DOHH2 (cell line): ENCODE results near the gene GLRX3.

Experiments used
- H3F3A ChIP-seq: fragments of 200-600 bp; sonication (generic), shearing (Covaris generic); 2 replicates; pipeline ENCODE4 v1.6.0; 2016; ENCODE audit warnings: antibody characterized with exemption, mild to moderate bottlenecking; ENCODE audit not compliant: control insufficient read depth, insufficient read depth
- H3K27ac ChIP-seq: fragments of 200-600 bp; sonication (generic); 2 replicates; pipeline ENCODE4 v1.5.1; 2014; ENCODE audit warnings: low read depth, mild to moderate bottlenecking, low read length, moderate library complexity
- H3K27me3 ChIP-seq: fragments of 200-600 bp; sonication (generic); 2 replicates; pipeline ENCODE4 v1.6.1; 2014; ENCODE audit warnings: mild to moderate bottlenecking, low read length, mixed read lengths; ENCODE audit not compliant: control insufficient read depth
- H3K36me3 ChIP-seq: fragments of 200-600 bp; sonication (generic); 2 replicates; pipeline ENCODE4 v1.6.1; 2014; ENCODE audit warnings: mild to moderate bottlenecking, low read length, moderate library complexity, mixed read lengths; ENCODE audit not compliant: control insufficient read depth
- H3K4me1 ChIP-seq: fragments of 200-600 bp; sonication (generic); 2 replicates; pipeline ENCODE4 v1.6.1; 2014; ENCODE audit warnings: mild to moderate bottlenecking, low read length, mixed read lengths; ENCODE audit not compliant: control insufficient read depth
- H3K4me2 ChIP-seq: fragments of 200-600 bp; sonication (generic); 2 replicates; pipeline ENCODE4 v1.6.0; 2014; ENCODE audit warnings: mild to moderate bottlenecking, low read length, moderate library complexity
- H3K4me3 ChIP-seq: fragments of 200-600 bp; sonication (generic); 2 replicates; pipeline ENCODE4 v1.5.1; 2014; ENCODE audit warnings: mild to moderate bottlenecking, low read length, mixed read lengths
- H3K79me2 ChIP-seq: fragments of 200-600 bp; sonication (generic); 2 replicates; pipeline ENCODE4 v1.6.1; 2014; ENCODE audit warnings: mild to moderate bottlenecking, low read length, mixed read lengths; ENCODE audit not compliant: control insufficient read depth
- H3K9me2 ChIP-seq: fragments of 200-600 bp; sonication (generic); replicated peaks from 2 replicates; pipeline ENCODE4 v1.6.1; 2014; ENCODE audit warnings: mild to moderate bottlenecking, low read length, mixed read lengths; ENCODE audit not compliant: control insufficient read depth
- H3K9me3 ChIP-seq: fragments of 200-600 bp; sonication (generic); 2 replicates; pipeline ENCODE4 v1.6.1; 2014; ENCODE audit warnings: antibody characterized with exemption, low read length, mixed read lengths; ENCODE audit not compliant: control insufficient read depth, insufficient read depth
- H4K20me1 ChIP-seq: fragments of 200-600 bp; sonication (generic); 2 replicates; pipeline ENCODE4 v1.6.0; 2014; ENCODE audit warnings: low read depth, mild to moderate bottlenecking, antibody characterized with exemption, low read length, moderate library complexity; ENCODE audit not compliant: control insufficient read depth, insufficient read depth
- CTCF ChIP-seq: fragments of 200-600 bp; sonication (generic); IDR thresholded peaks from one replicate; pipeline ENCODE4 v1.5.1; 2014; ENCODE audit warnings: antibody characterized with exemption, mild to moderate bottlenecking, low read depth, low read length; ENCODE audit not compliant: poor library complexity, severe bottlenecking
- EZH2phosphoT487 ChIP-seq: fragments of 200-600 bp; sonication (generic); IDR thresholded peaks from 2 replicates; pipeline ENCODE4 v1.6.1; 2017; ENCODE audit warnings: borderline replicate concordance, mild to moderate bottlenecking, antibody characterized with exemption, low read length, moderate library complexity, mixed read lengths

The GLRX3 gene

GRCh38 chr10:130215151-130215930, 79.2 kb downstream of the GLRX3 start:
- H4K20me1 ChIP-seq = no peaks in the 10 kb centered on the region
- H3K9me3 ChIP-seq = no peaks in the 10 kb centered on the region
- no peak overlapping the region for H3K4me3 ChIP-seq
- H3K4me1 ChIP-seq = no peaks in the 10 kb centered on the region
- H3K27me3 ChIP-seq = no peaks in the 10 kb centered on the region
- no peaks in the 10 kb centered on the region for H3F3A ChIP-seq
- H3K36me3 ChIP-seq = no peaks in the 10 kb centered on the region
- no peaks in the 10 kb centered on the region for H3K79me2 ChIP-seq
- no peak for TF ChIP-seq CTCF
- no peak for TF ChIP-seq EZH2phosphoT487
- no peak overlapping the region for H3K4me2 ChIP-seq
- H3K9me2 ChIP-seq = no peaks in the 10 kb centered on the region
- no peak overlapping the region for H3K27ac ChIP-seq

GRCh38 chr10:130215931-130216231, 79.7 kb downstream of the GLRX3 start:
- no peaks in the 10 kb centered on the region for H3K36me3 ChIP-seq
- TF ChIP-seq EZH2phosphoT487 = no peak
- no peak for TF ChIP-seq CTCF
- H3K9me3 ChIP-seq = no peaks in the 10 kb centered on the region
- H3F3A ChIP-seq = no peaks in the 10 kb centered on the region
- H3K4me1 ChIP-seq = no peaks in the 10 kb centered on the region
- no peak overlapping the region for H3K27ac ChIP-seq
- H3K27me3 ChIP-seq = no peaks in the 10 kb centered on the region
- no peaks in the 10 kb centered on the region for H3K79me2 ChIP-seq
- no peak overlapping the region for H3K4me3 ChIP-seq
- no peak overlapping the region for H3K4me2 ChIP-seq
- H3K9me2 ChIP-seq = no peaks in the 10 kb centered on the region
- no peaks in the 10 kb centered on the region for H4K20me1 ChIP-seq

GRCh38 chr10:130218181-130218641, 82.0 kb downstream of the GLRX3 start:
- H4K20me1 ChIP-seq = no peaks in the 10 kb centered on the region
- no peak overlapping the region for H3K27ac ChIP-seq
- no peaks in the 10 kb centered on the region for H3K79me2 ChIP-seq
- no peak overlapping the region for H3K4me2 ChIP-seq
- H3K4me1 ChIP-seq = no peaks in the 10 kb centered on the region
- no peaks in the 10 kb centered on the region for H3F3A ChIP-seq
- no peak for TF ChIP-seq EZH2phosphoT487
- no peak for TF ChIP-seq CTCF
- H3K9me2 ChIP-seq = no peaks in the 10 kb centered on the region
- no peak overlapping the region for H3K4me3 ChIP-seq
- no peaks in the 10 kb centered on the region for H3K9me3 ChIP-seq
- no peaks in the 10 kb centered on the region for H3K27me3 ChIP-seq
- H3K36me3 ChIP-seq = no peaks in the 10 kb centered on the region
